Suprapubic skin (tissue), 4 donors: ENCODE measurements around the gene MGAT5. TPM values are rescaled to one million over a fixed set of nuclear protein-coding genes. Genes with fewer than 3 reads are reported as not detected.

Experiments
- DNase-seq, 2 donors: peaks; one replicate each; pipeline ENCODE4 v3.0.0-alpha.2; 2019; ENCODE audit warnings: low spot score in 2 of 2
- H3K27ac ChIP-seq: fragments of 200-600 bp; sonication (generic); one replicate; pipeline ENCODE4 v1.5.1; 2019
- H3K27me3 ChIP-seq: fragments of 200-600 bp; sonication (generic); one replicate; pipeline ENCODE4 v1.5.1; 2019
- H3K36me3 ChIP-seq: fragments of 200-600 bp; sonication (generic); one replicate; pipeline ENCODE4 v1.5.1; 2019
- H3K4me1 ChIP-seq: fragments of 200-600 bp; sonication (generic); one replicate; pipeline ENCODE4 v1.5.1; 2019
- H3K4me3 ChIP-seq: fragments of 200-600 bp; sonication (generic); one replicate; pipeline ENCODE4 v1.5.1; 2019; ENCODE audit warnings: mild to moderate bottlenecking
- H3K9me3 ChIP-seq: fragments of 200-600 bp; sonication (generic); one replicate; pipeline ENCODE4 v1.5.1; 2019
- CTCF ChIP-seq, 2 donors: fragments of 200-600 bp in 1 of 2; fragments of 450-650 bp in 1 of 2; sonication (generic) in 1 of 2; IDR thresholded peaks; one replicate each; pipeline ENCODE4 v1.5.1; 2016 to 2019; ENCODE audit warnings: antibody characterized with exemption in 2 of 2, mild to moderate bottlenecking in 1 of 2, moderate library complexity in 1 of 2
- EP300 ChIP-seq: sonication (generic); formaldehyde crosslinking; IDR thresholded peaks from one replicate; pipeline ENCODE4 v1.6.1; 2017; ENCODE audit warnings: antibody characterized with exemption
- POLR2A ChIP-seq, 2 donors: fragments of 450-650 bp; IDR thresholded peaks; one replicate each; pipeline ENCODE4 v1.6.1; 2017; ENCODE audit warnings: antibody characterized with exemption in 2 of 2, mild to moderate bottlenecking in 2 of 2, moderate library complexity in 2 of 2
- POLR2AphosphoS5 ChIP-seq, 3 donors: sonication (generic); formaldehyde crosslinking; IDR thresholded peaks; one replicate each; pipeline ENCODE4 v1.6.1; 2017; ENCODE audit warnings: antibody characterized with exemption in 3 of 3
- WGBS: methylation state at CpG from one replicate; pipeline ENCODE4 v1.1.5; 2018; 5-methylcytosine and 5-hydroxymethylcytosine counted together
- total RNA-seq, 4 donors: library from RNA; depleted of rRNA; stranded (reverse); fragments of >200 nt; gene quantifications; one replicate each; pipeline ENCODE4 v1.1.0, GENCODE V29; 2016

MGAT5 gene
- total RNA-seq, 4 donors from 2014 or later = 16.9 to 42.1 (median 32.9) TPM

- Histone ChIP-seq H3K36me3 (no peaks in the 10 kb centered on the region), H3K9me3 (peaks cover 6% of the 10 kb centered on the region), H3K27me3 (no peaks in the 10 kb centered on the region), H3K27ac (no peak overlapping the region), H3K4me1 (peaks cover 24% of the 10 kb centered on the region), H3K4me3 (no peak overlapping the region)
- no peak for DNase-seq
- TF ChIP-seq CTCF (IDR thresholded peaks at IDR 0.05) (no peak), EP300 (no peak), POLR2A (IDR thresholded peaks at IDR 0.05) (no peak), POLR2AphosphoS5 (IDR thresholded peaks at IDR 0.05) (no peak)
- WGBS = 92% methylated on average over 3 of the region's 3 CpGs
Measured at GRCh38 chr2:134231301-134231964, 22.4 kb upstream of the MGAT5 start.

DNA sequence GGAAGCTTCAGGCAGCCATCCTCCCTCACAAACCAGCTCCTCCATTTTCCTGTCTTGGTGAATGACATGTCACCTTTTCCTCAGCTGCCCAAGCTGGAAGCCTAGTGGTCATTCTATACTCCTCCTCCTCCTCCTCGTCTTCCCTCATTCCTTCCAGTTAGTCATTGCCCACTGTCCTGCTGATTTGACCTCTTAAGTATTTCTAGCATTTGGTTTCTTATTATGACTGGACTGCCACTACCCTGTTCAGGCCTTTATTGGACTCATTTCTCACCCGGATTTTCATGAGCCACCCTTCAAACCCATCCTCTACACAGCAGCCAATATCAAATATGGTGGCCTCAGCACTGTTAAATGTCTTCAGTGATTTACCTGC is 21.9 kb upstream of the MGAT5 start:
- Histone ChIP-seq H3K27ac (no peak overlapping the region), H3K27me3 (no peaks in the 10 kb centered on the region), H3K4me1 (peaks cover 24% of the 10 kb centered on the region), H3K36me3 (no peaks in the 10 kb centered on the region), H3K4me3 (no peak overlapping the region), H3K9me3 (peaks cover 6% of the 10 kb centered on the region)
- no peak for TF ChIP-seq EP300
- TF ChIP-seq POLR2AphosphoS5 (IDR thresholded peaks at IDR 0.05) = no peak
- TF ChIP-seq POLR2A (IDR thresholded peaks at IDR 0.05) = no peak
- TF ChIP-seq CTCF (IDR thresholded peaks at IDR 0.05) = no peak
- 85% methylated on average over 2 of the region's 2 CpGs for WGBS
- no peak for DNase-seq

GRCh38 chr2:134232461-134232860 is 21.4 kb upstream of the MGAT5 start:
- no peak overlapping the region for H3K4me3 ChIP-seq
- WGBS = 55% methylated on average over 1 of the region's 1 CpG
- H3K36me3 ChIP-seq = no peaks in the 10 kb centered on the region
- peaks cover 24% of the 10 kb centered on the region for H3K4me1 ChIP-seq
- no peak for DNase-seq
- peaks cover 6% of the 10 kb centered on the region for H3K9me3 ChIP-seq
- no peak overlapping the region for H3K27ac ChIP-seq
- TF ChIP-seq POLR2A (IDR thresholded peaks at IDR 0.05) (no peak), POLR2AphosphoS5 (IDR thresholded peaks at IDR 0.05) (no peak), EP300 (no peak), CTCF (IDR thresholded peaks at IDR 0.05) (no peak)
- H3K27me3 ChIP-seq = no peaks in the 10 kb centered on the region

- Histone ChIP-seq H3K9me3 (peaks cover 6% of the 10 kb centered on the region), H3K27me3 (no peaks in the 10 kb centered on the region), H3K36me3 (no peaks in the 10 kb centered on the region), H3K27ac (no peak overlapping the region), H3K4me1 (peaks cover 24% of the 10 kb centered on the region), H3K4me3 (no peak overlapping the region)
- 69% methylated on average over 2 of the region's 2 CpGs for WGBS
- no peak for DNase-seq
- TF ChIP-seq POLR2AphosphoS5 (IDR thresholded peaks at IDR 0.05) (no peak), CTCF (IDR thresholded peaks at IDR 0.05) (no peak), POLR2A (IDR thresholded peaks at IDR 0.05) (no peak), EP300 (no peak)
Measured at GRCh38 chr2:134232868-134233727, 20.8 kb upstream of the MGAT5 start.

DNA sequence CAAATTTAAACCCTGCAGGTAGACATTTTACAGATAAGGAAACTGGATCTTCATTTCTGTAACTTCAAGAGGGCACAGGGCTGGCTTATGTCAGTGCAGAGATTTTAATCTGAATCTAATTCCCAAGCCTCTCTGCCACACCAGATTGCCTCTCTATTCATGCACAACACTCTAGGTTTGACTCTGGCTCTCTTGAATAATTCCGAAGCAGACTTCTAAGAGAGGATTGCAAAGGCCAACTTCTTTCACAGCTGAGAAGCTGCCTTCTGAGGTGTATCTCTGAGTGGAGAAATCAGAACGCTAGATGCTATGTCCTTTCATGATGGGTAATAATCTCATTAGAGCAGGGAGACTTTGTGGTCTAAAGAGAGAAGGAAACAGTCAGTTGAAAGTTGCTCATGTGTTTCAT is 20.1 kb upstream of the MGAT5 start:
- no peaks in the 10 kb centered on the region for H3K9me3 ChIP-seq
- TF ChIP-seq CTCF (IDR thresholded peaks at IDR 0.05) (no peak), POLR2A (IDR thresholded peaks at IDR 0.05) (no peak)
- 77% methylated on average over 2 of the region's 2 CpGs for WGBS
- H3K4me3 ChIP-seq = no peak overlapping the region
- H3K4me1 ChIP-seq = peaks cover 24% of the 10 kb centered on the region
- H3K36me3 ChIP-seq = no peaks in the 10 kb centered on the region
- no peaks in the 10 kb centered on the region for H3K27me3 ChIP-seq
- no peak for DNase-seq
- no peak overlapping the region for H3K27ac ChIP-seq
